Activated B cell treated with CpG ODN at 0.5 μM for 24 hours (primary cell): ENCODE measurements around the gene PPP1R1A. TPM values are rescaled to one million over a fixed set of nuclear protein-coding genes. Genes with fewer than 3 reads are reported as not detected.

Experiments used
- ATAC-seq: fragments of 200-7000 bp; cut with Tn5 transposase; one replicate; pipeline ENCODE4 v1.10.0; 2021; ENCODE audit warnings: low read depth, mild to moderate bottlenecking, moderate library complexity
- CTCF ChIA-PET: fragments of 350-600 bp; sonication (Branson Sonifier 250); formaldehyde crosslinking; loops from one replicate; lab custom pipeline; 2021; ENCODE audit warnings: antibody characterized with exemption; lab: Charles Lee
- POLR2A ChIA-PET: fragments of 350-600 bp; sonication (Branson Sonifier 250); formaldehyde crosslinking; loops from one replicate; lab custom pipeline; 2021; ENCODE audit warnings: antibody characterized with exemption; lab: Charles Lee
- DNase-seq: peaks from one replicate; pipeline ENCODE4 v3.0.0; 2022
- H3K27ac Mint-ChIP-seq: one replicate; pipeline ENCODE4 v1.8.0; 2020; ENCODE audit warnings: mixed read lengths
- H3K27me3 Mint-ChIP-seq: one replicate; pipeline ENCODE4 v1.8.0; 2021; ENCODE audit warnings: mixed read lengths
- H3K36me3 Mint-ChIP-seq: one replicate; pipeline ENCODE4 v1.8.0; 2021; ENCODE audit warnings: low read depth, mixed read lengths
- H3K4me1 Mint-ChIP-seq: one replicate; pipeline ENCODE4 v1.8.0; 2021; ENCODE audit warnings: mixed read lengths
- H3K4me3 Mint-ChIP-seq: one replicate; pipeline ENCODE4 v1.8.0; 2020; ENCODE audit warnings: mild to moderate bottlenecking, mixed read lengths
- H3K9me3 Mint-ChIP-seq: one replicate; pipeline ENCODE4 v1.8.0; 2020; ENCODE audit warnings: mixed read lengths
- CTCF ChIP-seq: fragments of 200-600 bp; IDR thresholded peaks from one replicate; pipeline ENCODE4 v1.8.0; 2022; ENCODE audit warnings: antibody characterized with exemption, mild to moderate bottlenecking
- intact Hi-C: fragments of 100-400 bp; cut with micrococcal nuclease; formaldehyde crosslinking; loops from one replicate; pipeline ENCODE4 v1.15.1; 2024
- total RNA-seq: library from RNA; stranded (reverse); gene quantifications from 2 replicates; pipeline ENCODE4 v1.2.3, GENCODE V29; 2022

PPP1R1A gene
- total RNA-seq, 1 donor from 2014 or later = not detected

DNA sequence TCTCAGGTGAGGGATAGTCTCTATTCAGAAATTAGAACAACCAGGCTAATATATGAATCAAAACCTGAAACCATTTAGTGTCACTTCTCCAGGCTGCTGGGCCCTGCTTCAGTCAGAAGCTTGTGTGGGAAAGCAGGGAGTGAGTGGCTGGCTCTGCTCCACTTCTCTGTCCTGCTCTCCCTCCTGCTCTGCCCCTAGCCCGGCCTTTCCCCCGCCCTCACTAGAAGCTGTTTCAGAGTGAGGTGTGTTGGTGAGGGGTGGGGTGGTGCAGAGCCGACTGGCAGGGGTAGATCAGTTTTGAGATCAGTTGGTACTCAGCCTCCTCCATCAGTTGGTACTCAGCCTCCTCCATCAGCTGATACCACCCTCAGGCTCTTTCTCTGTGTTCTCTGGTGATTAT lies 7.0 kb upstream of the PPP1R1A start:
- Mint-ChIP-seq H3K4me3 (no peak overlapping the region), H3K4me1 (no peaks in the 10 kb centered on the region), H3K9me3 (no peaks in the 10 kb centered on the region), H3K27ac (no peak overlapping the region), H3K27me3 (peaks cover 33% of the 10 kb centered on the region), H3K36me3 (no peaks in the 10 kb centered on the region)
- CTCF ChIA-PET = interaction anchor here (3.5 kb wide), 1 partner anchor 16 kb away, joined by 16 read pairs; no protein-coding TSS in a partner anchor
- ATAC-seq (no peak), DNase-seq (no peak)
- POLR2A ChIA-PET = no interaction called here
- no peak for TF ChIP-seq CTCF
- intact Hi-C loops = no loop called here

- no peak overlapping the region for H3K27ac Mint-ChIP-seq
- H3K36me3 Mint-ChIP-seq = no peaks in the 10 kb centered on the region
- no peaks in the 10 kb centered on the region for H3K9me3 Mint-ChIP-seq
- POLR2A ChIA-PET = no interaction called here
- peaks cover 50% of the 10 kb centered on the region for H3K27me3 Mint-ChIP-seq
- no peak for ATAC-seq
- H3K4me3 Mint-ChIP-seq = no peak overlapping the region
- H3K4me1 Mint-ChIP-seq = peaks cover 6% of the 10 kb centered on the region
- intact Hi-C loops = no loop called here
- no peak for DNase-seq
- CTCF ChIA-PET = interaction anchor here (1.1 to 1.7 kb wide), 3 partner anchors 8 to 67 kb away, joined by 3 to 7 read pairs (median 6); no protein-coding TSS in a partner anchor
- no peak for TF ChIP-seq CTCF
These were observed 5.3 kb upstream of the PPP1R1A start for GRCh38 chr12:54593725-54594124.

- TF ChIP-seq CTCF = no peak
- intact Hi-C loops = no loop called here
- DNase-seq (no peak), ATAC-seq (no peak)
- H3K4me1 Mint-ChIP-seq = peaks cover 7% of the 10 kb centered on the region
- H3K4me3 Mint-ChIP-seq = no peak overlapping the region
- no peak overlapping the region for H3K27ac Mint-ChIP-seq
- ChIA-PET POLR2A (no interaction called here), CTCF (interaction anchor here (1.1 to 1.7 kb wide), 3 partner anchors 9 to 66 kb away, joined by 3 to 7 read pairs (median 6); no protein-coding TSS in a partner anchor)
- no peaks in the 10 kb centered on the region for H3K36me3 Mint-ChIP-seq
- peaks cover 51% of the 10 kb centered on the region for H3K27me3 Mint-ChIP-seq
- no peaks in the 10 kb centered on the region for H3K9me3 Mint-ChIP-seq
These were observed 4.7 kb upstream of the PPP1R1A start for GRCh38 chr12:54593135-54593534.

DNA sequence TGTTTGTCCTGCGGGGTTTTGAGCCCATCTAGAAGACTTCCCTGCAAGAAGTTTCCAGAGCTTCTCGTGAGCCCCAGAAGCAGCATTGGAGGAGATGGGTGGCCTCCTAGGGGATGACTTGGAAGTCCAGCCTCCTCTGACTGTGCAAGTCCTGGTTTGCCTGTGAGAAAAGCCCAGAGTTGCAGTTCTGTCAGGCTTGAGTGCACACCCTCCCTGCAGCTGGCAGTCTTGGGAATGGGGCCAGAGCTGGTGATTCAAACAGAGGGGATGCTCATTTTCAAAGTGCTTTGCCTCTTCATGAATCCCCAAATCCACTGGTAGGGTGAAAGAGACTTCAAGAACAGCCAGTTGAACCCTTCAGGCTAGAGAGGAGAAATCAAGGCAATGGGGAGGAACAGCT lies 3.9 kb upstream of the PPP1R1A start:
- Mint-ChIP-seq H3K27ac (no peak overlapping the region), H3K9me3 (no peaks in the 10 kb centered on the region), H3K27me3 (peaks cover 57% of the 10 kb centered on the region), H3K36me3 (no peaks in the 10 kb centered on the region), H3K4me1 (peaks cover 7% of the 10 kb centered on the region), H3K4me3 (no peak overlapping the region)
- intact Hi-C loops = no loop called here
- no peak for TF ChIP-seq CTCF
- no peak for DNase-seq
- ChIA-PET POLR2A (no interaction called here), CTCF (interaction anchor here (1.3 to 1.7 kb wide), 2 partner anchors 10 to 12 kb away, joined by 6 to 7 read pairs; no protein-coding TSS in a partner anchor)
- ATAC-seq = no peak

GRCh38 chr12:54590978-54591591 lies 2.6 kb upstream of the PPP1R1A start:
- no peak for ATAC-seq
- Mint-ChIP-seq H3K9me3 (no peaks in the 10 kb centered on the region), H3K27ac (no peak overlapping the region), H3K4me3 (no peak overlapping the region), H3K4me1 (peaks cover 7% of the 10 kb centered on the region), H3K36me3 (no peaks in the 10 kb centered on the region), H3K27me3 (peaks cover 55% of the 10 kb centered on the region)
- intact Hi-C loops = no loop called here
- ChIA-PET CTCF (no interaction called here), POLR2A (no interaction called here)
- TF ChIP-seq CTCF = no peak
- no peak for DNase-seq
